HEK293 (cell line): Measurements from ENCODE around the gene ADPGK.

Source experiments
- CTCF ChIA-PET: fragments of 350-600 bp; formaldehyde crosslinking; extraction: SDS; loops from one replicate; lab custom pipeline; 2021; ENCODE audit warnings: antibody characterized with exemption; lab: Yijun Ruan, JAX
- POLR2A ChIA-PET: fragments of 300-600 bp; formaldehyde crosslinking; extraction: SDS; loops from one replicate; lab custom pipeline; 2020; ENCODE audit warnings: antibody characterized with exemption, inconsistent platforms; lab: Yijun Ruan, JAX
- H3K27ac ChIP-seq: fragments of 200-500 bp; sonication (Bioruptor generic); 2 replicates; pipeline ENCODE4 v1.5.1; 2014; ENCODE audit warnings: low read depth, low read length, control low read depth, inconsistent platforms; ENCODE audit errors: extremely low read depth
- H3K36me3 ChIP-seq, 2 experiments: fragments of 200-500 bp in 1 of 2; sonication (Bioruptor generic) in 1 of 2; 1 replicate in 1 of 2; 2 replicates in 1 of 2; pipeline ENCODE4 v1.5.1; 2014 to 2017; ENCODE audit warnings: inconsistent platforms in 2 of 2, low read length in 2 of 2; ENCODE audit not compliant: control insufficient read depth in 2 of 2, insufficient read depth in 1 of 2
- H3K4me1 ChIP-seq: fragments of 200-500 bp; sonication (Bioruptor generic); 2 replicates; pipeline ENCODE4 v1.5.1; 2014; ENCODE audit warnings: mild to moderate bottlenecking, low read length, inconsistent platforms; ENCODE audit not compliant: control insufficient read depth, insufficient read depth
- H3K4me3 ChIP-seq: 2 replicates; pipeline ENCODE4 v1.5.1; 2011; ENCODE audit warnings: low read depth, mild to moderate bottlenecking, control low read depth, low read length, moderate library complexity
- H3K9me3 ChIP-seq: fragments of 200-500 bp; sonication (Bioruptor generic); 2 replicates; pipeline ENCODE4 v1.5.1; 2014; ENCODE audit warnings: low read depth, low read length, inconsistent platforms; ENCODE audit not compliant: control insufficient read depth, insufficient read depth
- ATF2 ChIP-seq: fragments of 450-650 bp; formaldehyde crosslinking; IDR thresholded peaks from 2 replicates; pipeline ENCODE4 v1.5.1; 2016; ENCODE audit warnings: missing biosample characterization, missing genetic modification characterization, low read depth
- BCL6B ChIP-seq: fragments of 450-650 bp; formaldehyde crosslinking; IDR thresholded peaks from 2 replicates; pipeline ENCODE4 v1.5.1; 2017; ENCODE audit warnings: missing biosample characterization, missing genetic modification characterization
- GLIS1 ChIP-seq: fragments of 450-650 bp; formaldehyde crosslinking; IDR thresholded peaks from 2 replicates; pipeline ENCODE4 v1.5.1; 2016; ENCODE audit warnings: missing biosample characterization, missing genetic modification characterization
- KLF8 ChIP-seq: fragments of 450-650 bp; formaldehyde crosslinking; IDR thresholded peaks from 2 replicates; pipeline ENCODE4 v1.5.1; 2016; ENCODE audit warnings: missing biosample characterization, missing genetic modification characterization
- MYNN ChIP-seq: fragments of 450-650 bp; formaldehyde crosslinking; IDR thresholded peaks from 2 replicates; pipeline ENCODE4 v1.5.1; 2016; ENCODE audit warnings: missing biosample characterization, missing genetic modification characterization, borderline replicate concordance
- ZNF2 ChIP-seq: fragments of 450-650 bp; formaldehyde crosslinking; IDR thresholded peaks from 2 replicates; pipeline ENCODE4 v1.5.1; 2016; ENCODE audit warnings: missing biosample characterization, missing genetic modification characterization
- ZNF324 ChIP-seq: fragments of 450-650 bp; formaldehyde crosslinking; IDR thresholded peaks from 2 replicates; pipeline ENCODE4 v1.5.1; 2016; ENCODE audit warnings: missing biosample characterization, missing genetic modification characterization
- ZNF335 ChIP-seq: fragments of 450-650 bp; formaldehyde crosslinking; conservative IDR thresholded peaks from 2 replicates; pipeline ENCODE4 v1.5.1; 2016; ENCODE audit warnings: missing biosample characterization, missing genetic modification characterization
- ZNF341 ChIP-seq: fragments of 450-650 bp; formaldehyde crosslinking; IDR thresholded peaks from 2 replicates; pipeline ENCODE4; 2016; ENCODE audit warnings: low read depth, missing biosample characterization, missing genetic modification characterization
- ZNF362 ChIP-seq: fragments of 450-650 bp; formaldehyde crosslinking; IDR thresholded peaks from 2 replicates; pipeline ENCODE4 v1.5.1; 2016; ENCODE audit warnings: missing biosample characterization, missing genetic modification characterization
- ZNF366 ChIP-seq: fragments of 450-650 bp; formaldehyde crosslinking; conservative IDR thresholded peaks from 2 replicates; pipeline ENCODE4 v1.5.1; 2016; ENCODE audit warnings: missing biosample characterization, missing genetic modification characterization
- ZNF394 ChIP-seq: fragments of 450-650 bp; formaldehyde crosslinking; IDR thresholded peaks from 2 replicates; pipeline ENCODE4 v1.5.1; 2016; ENCODE audit warnings: missing biosample characterization, missing genetic modification characterization, mild to moderate bottlenecking, moderate library complexity, borderline replicate concordance
- ZNF426 ChIP-seq: fragments of 450-650 bp; formaldehyde crosslinking; IDR thresholded peaks from 2 replicates; pipeline ENCODE4 v1.5.1; 2017; ENCODE audit warnings: missing biosample characterization, missing genetic modification characterization, mild to moderate bottlenecking, inconsistent platforms, moderate library complexity
- ZNF513 ChIP-seq: fragments of 450-650 bp; IDR thresholded peaks from 2 replicates; pipeline ENCODE4 v1.5.1; 2018; ENCODE audit warnings: missing biosample characterization, missing genetic modification characterization
- ZNF544 ChIP-seq: fragments of 450-650 bp; formaldehyde crosslinking; IDR thresholded peaks from 2 replicates; pipeline ENCODE4 v1.5.0; 2017; ENCODE audit warnings: missing biosample characterization, missing genetic modification characterization
- ZNF639 ChIP-seq: fragments of 450-650 bp; formaldehyde crosslinking; IDR thresholded peaks from 2 replicates; pipeline ENCODE4 v1.5.1; 2016; ENCODE audit warnings: missing biosample characterization, missing genetic modification characterization
- ZNF660 ChIP-seq: fragments of 450-650 bp; IDR thresholded peaks from 2 replicates; pipeline ENCODE4 v1.5.1; 2018; ENCODE audit warnings: missing biosample characterization, mild to moderate bottlenecking, missing genetic modification characterization
- ZNF664 ChIP-seq: fragments of 450-650 bp; formaldehyde crosslinking; IDR thresholded peaks from 2 replicates; pipeline ENCODE4 v1.5.1; 2016; ENCODE audit warnings: missing biosample characterization, missing genetic modification characterization
- ZNF704 ChIP-seq: fragments of 450-650 bp; formaldehyde crosslinking; IDR thresholded peaks from 2 replicates; pipeline ENCODE4 v1.5.1; 2016; ENCODE audit warnings: missing biosample characterization, missing genetic modification characterization

The ADPGK gene

GRCh38 chr15:72782274-72783003, 1.1 kb downstream of the ADPGK start:
- POLR2A ChIA-PET = interaction anchor here (0.6 to 1.2 kb wide), 3 partner anchors 10 to 96 kb away, joined by 3 to 4 read pairs (median 4); partner anchors contain the start of genes BBS4 and HIGD2B
- Histone ChIP-seq H3K9me3 (no peaks in the 10 kb centered on the region), H3K4me3 (peak overlapping the region; percentile 58), H3K4me1 (no peaks in the 10 kb centered on the region), H3K27ac (peak overlapping the region; percentile 67; the same call in 1 of the 2 replicates), H3K36me3 (peaks cover 9 to 28% of the 10 kb centered on the region in 2 experiments; a peak in 2 of 3 replicates)
- CTCF ChIA-PET = interaction anchor here (0.6 to 1.6 kb wide), 10 partner anchors 11 to 854 kb away, joined by 3 read pairs; no protein-coding TSS in a partner anchor
- no peak for TF ChIP-seq MYNN
- no peak for TF ChIP-seq ZNF704 (tag by site-specific recombination)
- TF ChIP-seq ZNF394 = peak; percentile 62; the same call in 1 of the 2 replicates
- TF ChIP-seq ZNF366 = 0 out of 2 replicates have a peak, but pooled peaks have one; percentile 17
- TF ChIP-seq ATF2 (tag by site-specific recombination) = peak; percentile 93
- TF ChIP-seq ZNF513 (tag by site-specific recombination) = no peak
- no peak for TF ChIP-seq KLF8 (tag by site-specific recombination)
- TF ChIP-seq ZNF341 = no peak
- TF ChIP-seq ZNF335 (tag by site-specific recombination) = peak; percentile 96
- no peak for TF ChIP-seq ZNF324 (tag by site-specific recombination)
- TF ChIP-seq ZNF426 (tag by site-specific recombination) = no peak
- no peak for TF ChIP-seq ZNF544 (tag by site-specific recombination)
- TF ChIP-seq ZNF639 (tag by site-specific recombination) = no peak
- 0 out of 2 replicates have a peak, but pooled peaks have one; percentile 30 for TF ChIP-seq ZNF660
- no peak for TF ChIP-seq GLIS1 (tag by site-specific recombination)
- TF ChIP-seq BCL6B (tag by site-specific recombination) = no peak
- TF ChIP-seq ZNF362 = peak; percentile 88
- TF ChIP-seq ZNF2 = 0 out of 2 replicates have a peak, but pooled peaks have one; percentile 1
- no peak for TF ChIP-seq ZNF664 (tag by site-specific recombination)
